Esophagus squamous epithelium (tissue), 4 donors: ENCODE results near the gene TSC1.

Experiments
- POLR2A ChIP-seq, 4 donors: fragments of 450-650 bp; IDR thresholded peaks; one replicate each; pipeline ENCODE4 v1.6.1; 2017; ENCODE audit warnings: antibody characterized with exemption in 4 of 4, mild to moderate bottlenecking in 4 of 4, moderate library complexity in 3 of 4
- TF ChIP-seq, protein P1 (sequence below), 6 experiments: fragments of 450-650 bp in 4 of 6; fragments of 200-600 bp in 2 of 6; sonication (generic) in 2 of 6; IDR thresholded peaks; one replicate each; pipeline ENCODE4 v1.5.1; 2016 to 2019; ENCODE audit warnings: antibody characterized with exemption in 6 of 6, mild to moderate bottlenecking in 4 of 6, moderate library complexity in 4 of 6

- TF ChIP-seq, protein P1, sequence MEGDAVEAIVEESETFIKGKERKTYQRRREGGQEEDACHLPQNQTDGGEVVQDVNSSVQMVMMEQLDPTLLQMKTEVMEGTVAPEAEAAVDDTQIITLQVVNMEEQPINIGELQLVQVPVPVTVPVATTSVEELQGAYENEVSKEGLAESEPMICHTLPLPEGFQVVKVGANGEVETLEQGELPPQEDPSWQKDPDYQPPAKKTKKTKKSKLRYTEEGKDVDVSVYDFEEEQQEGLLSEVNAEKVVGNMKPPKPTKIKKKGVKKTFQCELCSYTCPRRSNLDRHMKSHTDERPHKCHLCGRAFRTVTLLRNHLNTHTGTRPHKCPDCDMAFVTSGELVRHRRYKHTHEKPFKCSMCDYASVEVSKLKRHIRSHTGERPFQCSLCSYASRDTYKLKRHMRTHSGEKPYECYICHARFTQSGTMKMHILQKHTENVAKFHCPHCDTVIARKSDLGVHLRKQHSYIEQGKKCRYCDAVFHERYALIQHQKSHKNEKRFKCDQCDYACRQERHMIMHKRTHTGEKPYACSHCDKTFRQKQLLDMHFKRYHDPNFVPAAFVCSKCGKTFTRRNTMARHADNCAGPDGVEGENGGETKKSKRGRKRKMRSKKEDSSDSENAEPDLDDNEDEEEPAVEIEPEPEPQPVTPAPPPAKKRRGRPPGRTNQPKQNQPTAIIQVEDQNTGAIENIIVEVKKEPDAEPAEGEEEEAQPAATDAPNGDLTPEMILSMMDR (IDR thresholded peaks at IDR 0.05): no peak
- no peak for TF ChIP-seq POLR2A (IDR thresholded peaks at IDR 0.05)
Measured at GRCh38 chr9:132973166-132973565, 28.8 kb upstream of the TSC1 start.
